ENCODE data around the gene SLK. TPM values are rescaled to one million over a fixed set of nuclear protein-coding genes. Genes with fewer than 3 reads are reported as not detected.

Gene SLK
- total and polyA plus RNA-seq, 2 of the 4 experiments (the other 2 are of a cell fraction): 8.1 to 21.5 TPM

- POLR2A ChIA-PET (ENCODE audit: unreplicated experiment): no interaction called here
These were observed 94.3 kb downstream of the SLK start for GRCh38 chr10:104061196-104061595.

More at GRCh38 chr10:104061196-104061595, 94.3 kb downstream of the SLK start:
- no peak overlapping the region for H2BK5ac ChIP-seq (ENCODE audit: low read depth, low read length, poor library complexity, severe bottlenecking)
- no peak for TF ChIP-seq CHD1 (IDR thresholded peaks at IDR 0.05; ENCODE audit: low read depth, low read length)
- no peak for TF ChIP-seq POLR2A (IDR thresholded peaks at IDR 0.05; ENCODE audit: low read depth, low read length)
- TF ChIP-seq CEBPB (IDR thresholded peaks at IDR 0.05; ENCODE audit: low read depth, low read length): no peak
- TF ChIP-seq MAZ (IDR thresholded peaks at IDR 0.05; ENCODE audit: borderline replicate concordance, low read depth, low read length): no peak
- no peak for TF ChIP-seq FOS (IDR thresholded peaks at IDR 0.05; ENCODE audit: low read depth, low read length)
- TF ChIP-seq SMC3 (IDR thresholded peaks at IDR 0.05; ENCODE audit: low read depth, low read length): no peak
- no TSS peak for BruUV-seq (replicated peaks)
- H2AK9ac ChIP-seq (replicated peaks; ENCODE audit: low read depth, low read length, poor library complexity): no peak overlapping the region
- no peak overlapping the region for H2AK5ac ChIP-seq (ENCODE audit: low read depth, low read length)
- no peak overlapping the region for H2AFZ ChIP-seq (replicated peaks; ENCODE audit: low read length, poor library complexity)
- no peaks in the 10 kb centered on the region for H3K36me3 ChIP-seq (ENCODE audit: control insufficient read depth, insufficient read depth, low read length)
- no CpG with 5 or more reads among the region's 6 CpGs for WGBS, 2 experiments (ENCODE audit: extremely low coverage in 2 of 2, insufficient read length in 1 of 2)
- H3K56ac ChIP-seq (ENCODE audit: extremely low read depth, insufficient read depth, low read length): no peak overlapping the region
- no peak overlapping the region for H4K5ac ChIP-seq (ENCODE audit: low read depth, low read length)
- ATAC-seq (ENCODE audit: low read depth) (no peak), DNase-seq (no peak)
- H3K23ac ChIP-seq (ENCODE audit: low read depth, low read length): no peak overlapping the region
- in situ Hi-C loops (cut with MboI; ENCODE audit: low sequenced_read_pairs): no loop called here
- H3K9ac ChIP-seq (ENCODE audit: low read depth, low read length): no peak overlapping the region
- no peak overlapping the region for H3K14ac ChIP-seq (replicated peaks; ENCODE audit: low read depth, low read length)
- H2BK20ac ChIP-seq (ENCODE audit: low read depth, low read length): no peak overlapping the region
- no peak overlapping the region for H2BK15ac ChIP-seq (ENCODE audit: low read depth, low read length)
- no peak overlapping the region for H4K91ac ChIP-seq (ENCODE audit: insufficient read depth, low read depth, low read length)
- H3K4me1 ChIP-seq (ENCODE audit: control insufficient read depth, insufficient read depth, low read length): no peaks in the 10 kb centered on the region
- no peak overlapping the region for H3K4me3 ChIP-seq (ENCODE audit: insufficient read depth, low read depth, low read length)
- H3K79me1 ChIP-seq (ENCODE audit: low read depth in 1 of 2, low read length in 2 of 2): no peaks in the 10 kb centered on the region
- no peaks in the 10 kb centered on the region for H3K9me3 ChIP-seq (ENCODE audit: control insufficient read depth, insufficient read depth, low read length)
- H3K4me2 ChIP-seq (ENCODE audit: low read depth, low read length): no peak overlapping the region
- H3K27ac ChIP-seq (ENCODE audit: insufficient read depth, low read length): no peak overlapping the region
- CTCF ChIA-PET: no interaction called here
- intact Hi-C loops (cut with micrococcal nuclease): no loop called here
- no peaks in the 10 kb centered on the region for H4K20me1 ChIP-seq (ENCODE audit: insufficient read depth, low read length)
- no peaks in the 10 kb centered on the region; the same call in 1 of the 2 replicates for H3K9me1 ChIP-seq (ENCODE audit: insufficient read depth, low read length)
- no peak overlapping the region for H4K8ac ChIP-seq (ENCODE audit: low read depth in 2 of 2, low read length in 2 of 2)
- H3K27me3 ChIP-seq (ENCODE audit: control insufficient read depth, insufficient read depth, low read length): peaks cover 21% of the 10 kb centered on the region
- no peak overlapping the region for H3K4ac ChIP-seq (ENCODE audit: low read depth, low read length)
- H3K18ac ChIP-seq (ENCODE audit: low read depth, low read length): no peak overlapping the region
- H2BK120ac ChIP-seq (ENCODE audit: low read depth, low read length): no peak overlapping the region
- dilution Hi-C loops (cut with HindIII; ENCODE audit: low sequenced_read_pairs, unreplicated experiment): no loop called here

Data from IMR-90 (cell line).